ENCODE results near the gene CDS2.

DNA sequence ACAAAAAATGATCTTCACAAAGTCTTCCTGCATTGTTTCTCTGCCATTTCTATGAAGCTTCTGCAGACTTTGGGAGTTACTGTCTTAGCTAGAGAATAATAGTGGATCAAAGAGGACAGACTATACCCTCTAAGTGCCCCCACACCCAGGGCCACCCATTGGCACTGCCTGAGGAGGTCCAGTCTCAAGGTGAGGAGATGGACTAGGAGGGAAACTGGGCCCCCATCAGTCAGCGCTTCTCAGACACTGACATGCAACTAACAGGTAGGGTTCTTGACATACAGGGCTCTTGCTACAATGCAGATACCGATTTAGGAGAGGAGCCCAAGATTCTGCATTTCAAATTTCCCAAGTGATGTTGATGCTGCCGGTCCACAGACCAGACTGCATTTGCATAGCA is 31.4 kb upstream of the CDS2 start:
- TF ChIP-seq CTCF (IDR thresholded peaks at IDR 0.05): no peak
- TF ChIP-seq POLR2A (IDR thresholded peaks at IDR 0.05): no peak
